ENCODE measurements around the gene GRID2. TPM values are rescaled to one million over a fixed set of nuclear protein-coding genes. Genes with fewer than 3 reads are reported as not detected.

Gene GRID2
- total RNA-seq, 2 donors from 2014 or later, result 0.28 TPM; not detected in 1

DNA sequence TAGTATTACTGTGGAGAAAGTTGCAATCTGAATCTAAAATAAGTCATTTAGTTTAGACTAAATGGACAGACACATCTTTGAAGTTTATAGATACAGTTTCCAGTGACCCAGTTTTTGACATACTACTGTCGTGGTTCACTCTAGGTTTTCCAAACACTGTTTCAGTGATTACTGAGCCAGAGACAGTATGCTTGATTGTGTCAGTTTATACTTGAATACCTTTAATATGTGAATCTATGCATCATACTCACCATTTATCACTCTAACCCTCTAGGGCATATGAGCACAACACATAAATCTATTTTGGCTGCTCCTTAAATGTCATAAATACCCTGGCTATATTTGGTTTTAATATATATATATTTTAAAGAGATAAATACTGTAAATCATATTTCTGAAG, 173.5 kb downstream of the GRID2 start:
- Histone ChIP-seq H3K4me1 (ENCODE audit: control insufficient read depth in 1 of 2, low read depth in 2 of 2) (no peaks in the 10 kb centered on the region), H3K27ac (no peak overlapping the region), H3K4me3 (no peak overlapping the region), H3K36me3 (no peaks in the 10 kb centered on the region), H3K27me3 (replicated peaks; ENCODE audit: insufficient read depth) (no peaks in the 10 kb centered on the region), H3K9me3 (no peaks in the 10 kb centered on the region)
- TF ChIP-seq, protein P1, sequence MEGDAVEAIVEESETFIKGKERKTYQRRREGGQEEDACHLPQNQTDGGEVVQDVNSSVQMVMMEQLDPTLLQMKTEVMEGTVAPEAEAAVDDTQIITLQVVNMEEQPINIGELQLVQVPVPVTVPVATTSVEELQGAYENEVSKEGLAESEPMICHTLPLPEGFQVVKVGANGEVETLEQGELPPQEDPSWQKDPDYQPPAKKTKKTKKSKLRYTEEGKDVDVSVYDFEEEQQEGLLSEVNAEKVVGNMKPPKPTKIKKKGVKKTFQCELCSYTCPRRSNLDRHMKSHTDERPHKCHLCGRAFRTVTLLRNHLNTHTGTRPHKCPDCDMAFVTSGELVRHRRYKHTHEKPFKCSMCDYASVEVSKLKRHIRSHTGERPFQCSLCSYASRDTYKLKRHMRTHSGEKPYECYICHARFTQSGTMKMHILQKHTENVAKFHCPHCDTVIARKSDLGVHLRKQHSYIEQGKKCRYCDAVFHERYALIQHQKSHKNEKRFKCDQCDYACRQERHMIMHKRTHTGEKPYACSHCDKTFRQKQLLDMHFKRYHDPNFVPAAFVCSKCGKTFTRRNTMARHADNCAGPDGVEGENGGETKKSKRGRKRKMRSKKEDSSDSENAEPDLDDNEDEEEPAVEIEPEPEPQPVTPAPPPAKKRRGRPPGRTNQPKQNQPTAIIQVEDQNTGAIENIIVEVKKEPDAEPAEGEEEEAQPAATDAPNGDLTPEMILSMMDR (IDR thresholded peaks at IDR 0.05), result no peak
- ATAC-seq (ENCODE audit: insufficient number of reproducible peaks, low FRiP score, low read depth) (no peak), DNase-seq (ENCODE audit: low spot score) (no peak)

DNA sequence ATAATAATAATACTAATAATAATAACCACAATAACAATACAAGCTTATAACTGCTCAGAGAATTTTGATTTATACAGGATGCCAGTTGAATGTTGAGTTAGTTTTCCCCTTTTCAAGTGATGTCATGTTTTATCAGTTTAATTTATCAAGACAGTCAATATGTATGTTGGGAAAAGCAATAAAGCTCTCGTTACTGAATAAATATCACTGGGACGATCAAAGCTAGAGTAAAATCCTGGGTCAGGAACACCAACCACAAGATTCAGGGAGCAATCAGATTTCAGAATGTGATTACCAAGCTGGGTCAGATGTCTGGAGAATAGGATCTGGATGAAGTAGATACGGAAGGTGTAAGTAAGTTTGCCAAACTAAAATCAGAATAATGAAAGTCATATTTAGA, 179.6 kb downstream of the GRID2 start:
- H3K27me3 ChIP-seq (replicated peaks; ENCODE audit: insufficient read depth), result no peaks in the 10 kb centered on the region
- no peaks in the 10 kb centered on the region for H3K4me1 ChIP-seq (ENCODE audit: control insufficient read depth in 1 of 2, low read depth in 2 of 2)
- TF ChIP-seq, protein P1 (IDR thresholded peaks at IDR 0.05), result no peak
- no peak for DNase-seq (ENCODE audit: low spot score)
- no peak overlapping the region for H3K27ac ChIP-seq
- H3K36me3 ChIP-seq, result no peaks in the 10 kb centered on the region
- H3K4me3 ChIP-seq, result no peak overlapping the region
- ATAC-seq (ENCODE audit: insufficient number of reproducible peaks, low FRiP score, low read depth), result no peak
- H3K9me3 ChIP-seq, result no peaks in the 10 kb centered on the region

DNA sequence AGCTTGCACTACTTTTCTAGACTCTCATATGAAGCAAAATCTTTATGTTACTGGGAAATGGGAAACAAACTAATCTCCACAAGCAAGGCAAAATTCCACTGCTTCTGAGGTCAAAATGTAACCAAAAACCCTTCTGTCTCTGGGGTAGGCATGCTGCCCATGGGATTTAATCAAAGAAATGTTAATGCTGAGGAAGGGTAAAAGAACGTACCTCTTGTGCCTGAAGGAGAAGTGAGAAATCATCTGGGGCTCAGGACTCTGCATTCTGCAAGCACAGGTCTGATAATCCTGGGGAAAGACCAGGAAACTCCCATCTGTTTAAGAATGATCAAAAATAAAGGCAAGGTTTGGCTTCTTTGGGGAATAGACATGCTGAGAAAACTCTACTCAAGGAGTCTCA, 184.7 kb downstream of the GRID2 start:
- H3K4me1 ChIP-seq (ENCODE audit: control insufficient read depth in 1 of 2, low read depth in 2 of 2), result no peaks in the 10 kb centered on the region
- TF ChIP-seq, protein P1 (IDR thresholded peaks at IDR 0.05), result no peak
- ATAC-seq (ENCODE audit: insufficient number of reproducible peaks, low FRiP score, low read depth) (no peak), DNase-seq (ENCODE audit: low spot score) (no peak)
- H3K4me3 ChIP-seq, result no peak overlapping the region
- no peaks in the 10 kb centered on the region for H3K36me3 ChIP-seq
- no peaks in the 10 kb centered on the region for H3K9me3 ChIP-seq
- no peaks in the 10 kb centered on the region for H3K27me3 ChIP-seq (replicated peaks; ENCODE audit: insufficient read depth)
- no peak overlapping the region for H3K27ac ChIP-seq

DNA sequence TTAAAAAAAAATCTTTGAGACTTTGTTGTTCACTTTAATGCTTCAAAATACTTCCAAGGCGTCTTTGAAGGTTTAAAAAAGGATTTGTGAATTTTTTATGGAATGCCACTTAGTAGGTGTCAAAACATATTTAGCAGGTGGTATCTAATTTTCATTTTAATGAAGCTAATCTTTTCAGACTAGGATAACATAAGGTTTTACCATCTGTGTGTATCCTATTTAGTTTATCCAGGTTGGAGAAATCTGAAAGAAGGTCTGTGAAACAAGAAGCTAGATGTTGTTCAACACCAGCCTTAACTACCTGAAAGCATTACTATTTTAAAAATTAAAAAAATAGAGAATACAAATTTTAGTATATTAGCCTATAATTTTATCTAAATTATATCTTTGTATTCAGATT, 193.4 kb downstream of the GRID2 start:
- Histone ChIP-seq H3K27me3 (replicated peaks; ENCODE audit: insufficient read depth) (no peaks in the 10 kb centered on the region), H3K27ac (no peak overlapping the region), H3K36me3 (no peaks in the 10 kb centered on the region), H3K4me1 (ENCODE audit: control insufficient read depth in 1 of 2, low read depth in 2 of 2) (no peaks in the 10 kb centered on the region), H3K9me3 (no peaks in the 10 kb centered on the region), H3K4me3 (no peak overlapping the region)
- TF ChIP-seq, protein P1 (IDR thresholded peaks at IDR 0.05), result no peak
- DNase-seq (ENCODE audit: low spot score), result no peak
- no peak for ATAC-seq (ENCODE audit: insufficient number of reproducible peaks, low FRiP score, low read depth)

DNA sequence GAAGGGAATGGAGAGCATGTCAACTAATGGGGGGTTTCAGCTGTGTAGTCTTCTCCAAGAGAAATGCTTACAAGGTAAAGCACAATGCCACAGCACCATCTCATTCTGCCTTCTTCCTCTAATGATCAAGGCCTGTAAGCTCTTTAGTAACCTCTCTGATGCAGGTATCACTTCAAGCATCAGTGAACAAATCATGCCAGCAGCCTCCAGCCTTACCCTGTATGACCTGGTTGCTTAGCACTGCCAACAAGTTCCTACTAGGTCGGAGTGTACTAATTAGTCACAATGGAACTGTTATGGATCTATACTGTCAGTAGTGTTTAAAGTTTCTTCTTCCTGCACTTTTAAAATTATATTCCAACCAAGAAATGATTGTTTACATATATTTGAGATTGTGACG, 197.7 kb downstream of the GRID2 start:
- no peak for ATAC-seq (ENCODE audit: insufficient number of reproducible peaks, low FRiP score, low read depth)
- no peak overlapping the region for H3K4me3 ChIP-seq
- TF ChIP-seq, protein P1 (IDR thresholded peaks at IDR 0.05), result no peak
- no peak for DNase-seq (ENCODE audit: low spot score)
- H3K4me1 ChIP-seq (ENCODE audit: control insufficient read depth in 1 of 2, low read depth in 2 of 2), result no peaks in the 10 kb centered on the region
- no peaks in the 10 kb centered on the region for H3K9me3 ChIP-seq
- no peaks in the 10 kb centered on the region for H3K27me3 ChIP-seq (replicated peaks; ENCODE audit: insufficient read depth)
- H3K36me3 ChIP-seq, result no peaks in the 10 kb centered on the region
- H3K27ac ChIP-seq, result no peak overlapping the region

Measured in thoracic aorta (tissue), 2 donors.